HEK293 (cell line): ENCODE results near the gene UNC93B1.

ENCODE experiments used
- CTCF ChIA-PET: fragments of 350-600 bp; formaldehyde crosslinking; extraction: SDS; loops from one replicate; lab custom pipeline; 2021; ENCODE audit warnings: antibody characterized with exemption; lab: Yijun Ruan, JAX
- POLR2A ChIA-PET: fragments of 300-600 bp; formaldehyde crosslinking; extraction: SDS; loops from one replicate; lab custom pipeline; 2020; ENCODE audit warnings: antibody characterized with exemption, inconsistent platforms; lab: Yijun Ruan, JAX
- H3K27ac ChIP-seq: fragments of 200-500 bp; sonication (Bioruptor generic); 2 replicates; pipeline ENCODE4 v1.5.1; 2014; ENCODE audit warnings: low read depth, low read length, control low read depth, inconsistent platforms; ENCODE audit errors: extremely low read depth
- H3K36me3 ChIP-seq, 2 experiments: fragments of 200-500 bp in 1 of 2; sonication (Bioruptor generic) in 1 of 2; 1 replicate in 1 of 2; 2 replicates in 1 of 2; pipeline ENCODE4 v1.5.1; 2014 to 2017; ENCODE audit warnings: inconsistent platforms in 2 of 2, low read length in 2 of 2; ENCODE audit not compliant: control insufficient read depth in 2 of 2, insufficient read depth in 1 of 2
- H3K4me1 ChIP-seq: fragments of 200-500 bp; sonication (Bioruptor generic); 2 replicates; pipeline ENCODE4 v1.5.1; 2014; ENCODE audit warnings: mild to moderate bottlenecking, low read length, inconsistent platforms; ENCODE audit not compliant: control insufficient read depth, insufficient read depth
- H3K4me3 ChIP-seq: 2 replicates; pipeline ENCODE4 v1.5.1; 2011; ENCODE audit warnings: low read depth, mild to moderate bottlenecking, control low read depth, low read length, moderate library complexity
- H3K9me3 ChIP-seq: fragments of 200-500 bp; sonication (Bioruptor generic); 2 replicates; pipeline ENCODE4 v1.5.1; 2014; ENCODE audit warnings: low read depth, low read length, inconsistent platforms; ENCODE audit not compliant: control insufficient read depth, insufficient read depth
- GLIS1 ChIP-seq: fragments of 450-650 bp; formaldehyde crosslinking; IDR thresholded peaks from 2 replicates; pipeline ENCODE4 v1.5.1; 2016; ENCODE audit warnings: missing biosample characterization, missing genetic modification characterization
- REST ChIP-seq: fragments of 450-650 bp; formaldehyde crosslinking; IDR thresholded peaks from 2 replicates; pipeline ENCODE4 v1.5.1; 2016; ENCODE audit warnings: missing biosample characterization, missing genetic modification characterization
- TCF7L2 ChIP-seq: IDR thresholded peaks from 2 replicates; pipeline ENCODE4 v1.6.1; 2011; ENCODE audit warnings: low read depth, mild to moderate bottlenecking, inconsistent platforms, low read length, moderate library complexity, borderline replicate concordance
- ZBTB11 ChIP-seq: fragments of 450-650 bp; formaldehyde crosslinking; conservative IDR thresholded peaks from 2 replicates; pipeline ENCODE4 v1.5.1; 2016; ENCODE audit warnings: low read depth, missing biosample characterization, missing genetic modification characterization
- ZFP41 ChIP-seq: fragments of 450-650 bp; formaldehyde crosslinking; IDR thresholded peaks from 2 replicates; pipeline ENCODE4 v1.5.1; 2016; ENCODE audit warnings: missing biosample characterization, missing genetic modification characterization, borderline replicate concordance
- ZNF169 ChIP-seq: fragments of 450-650 bp; formaldehyde crosslinking; IDR thresholded peaks from 2 replicates; pipeline ENCODE4 v1.5.1; 2016; ENCODE audit warnings: missing biosample characterization, missing genetic modification characterization
- ZNF311 ChIP-seq: fragments of 450-650 bp; formaldehyde crosslinking; IDR thresholded peaks from 2 replicates; pipeline ENCODE4 v1.5.1; 2017; ENCODE audit warnings: missing biosample characterization, missing genetic modification characterization, borderline replicate concordance
- ZNF510 ChIP-seq: fragments of 450-650 bp; formaldehyde crosslinking; IDR thresholded peaks from 2 replicates; pipeline ENCODE4 v1.5.1; 2018; ENCODE audit warnings: mild to moderate bottlenecking, missing genetic modification characterization, missing biosample characterization; ENCODE audit not compliant: insufficient replicate concordance
- ZNF664 ChIP-seq: fragments of 450-650 bp; formaldehyde crosslinking; IDR thresholded peaks from 2 replicates; pipeline ENCODE4 v1.5.1; 2016; ENCODE audit warnings: missing biosample characterization, missing genetic modification characterization
- ZNF791 ChIP-seq: fragments of 450-650 bp; formaldehyde crosslinking; IDR thresholded peaks from 2 replicates; pipeline ENCODE4 v1.5.1; 2016; ENCODE audit warnings: missing biosample characterization, missing genetic modification characterization
- ZNF830 ChIP-seq: fragments of 450-650 bp; IDR thresholded peaks from 2 replicates; pipeline ENCODE4 v1.5.0; 2018; ENCODE audit warnings: missing biosample characterization, missing genetic modification characterization, low read depth, mild to moderate bottlenecking, moderate library complexity
- ZSCAN23 ChIP-seq: fragments of 450-650 bp; formaldehyde crosslinking; IDR thresholded peaks from 2 replicates; pipeline ENCODE4 v1.5.1; 2016; ENCODE audit warnings: missing biosample characterization, missing genetic modification characterization
- TF ChIP-seq, protein P1 (sequence below): fragments of 450-650 bp; formaldehyde crosslinking; IDR thresholded peaks from 2 replicates; pipeline ENCODE4 v1.5.1; 2016; ENCODE audit warnings: missing biosample characterization, missing genetic modification characterization

The UNC93B1 gene

DNA sequence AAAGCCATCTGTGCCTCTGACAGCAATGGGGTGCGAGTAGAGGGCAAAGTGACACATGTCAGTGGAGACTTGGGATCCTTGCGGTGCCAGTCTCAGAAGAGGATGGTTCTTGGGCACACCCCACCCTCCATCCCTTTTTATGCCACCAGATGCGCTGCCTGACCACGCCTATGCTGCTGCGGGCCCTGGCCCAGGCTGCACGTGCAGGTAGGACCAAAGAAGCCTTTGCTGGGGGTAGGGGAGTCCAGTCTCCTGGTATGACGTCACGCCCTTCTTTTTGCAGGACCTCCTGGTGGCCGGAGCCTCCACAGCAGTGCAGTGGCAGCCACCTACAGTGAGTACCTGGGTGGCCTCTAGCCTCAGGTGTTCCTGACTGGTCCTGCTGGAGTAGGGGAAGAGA is 28.1 kb upstream of the UNC93B1 start:
- POLR2A ChIA-PET = no interaction called here
- TF ChIP-seq ZSCAN23 = no peak
- peak; percentile 22; the same call in 1 of the 2 replicates for TF ChIP-seq GLIS1
- 0 out of 2 replicates have a peak, but pooled peaks cover 2% of the 10 kb centered on the region for H3K4me1 ChIP-seq
- CTCF ChIA-PET = no interaction called here
- peaks cover 0 to 42% of the 10 kb centered on the region in 2 experiments; a peak in 2 of 3 replicates for H3K36me3 ChIP-seq
- H3K9me3 ChIP-seq = no peaks in the 10 kb centered on the region
- no peak overlapping the region for H3K4me3 ChIP-seq
- H3K27ac ChIP-seq = no peak overlapping the region

DNA sequence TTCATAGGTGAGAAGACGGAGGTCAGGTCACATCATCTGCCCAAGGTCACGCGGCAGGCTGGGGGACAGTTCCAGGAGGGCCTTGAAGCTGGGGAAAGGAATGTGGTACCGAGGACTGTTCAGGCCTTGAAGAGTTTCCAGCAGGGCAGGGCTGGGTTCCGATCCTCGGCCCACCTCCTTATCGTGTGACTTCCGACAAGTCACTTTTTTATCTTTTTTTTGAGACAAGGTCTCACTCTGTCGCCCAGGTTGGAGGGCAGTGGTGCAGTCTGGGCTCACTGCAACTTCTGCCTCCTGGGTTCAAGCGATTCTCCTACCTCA is 27.2 kb upstream of the UNC93B1 start:
- CTCF ChIA-PET = interaction anchor here (0.6 kb wide), 1 partner anchor 1195 kb away, joined by 3 read pairs; no protein-coding TSS in a partner anchor
- TF ChIP-seq ZNF311 (tag by site-specific recombination) (no peak), ZNF510 (tag by site-specific recombination) (no peak), REST (tag by site-specific recombination) (no peak), TCF7L2 (no peak), ZNF664 (tag by site-specific recombination) (no peak), ZNF791 (tag by site-specific recombination) (no peak), ZNF169 (no peak), ZFP41 (tag by site-specific recombination) (no peak), ZBTB11 (no peak), ZNF830 (no peak)
- TF ChIP-seq, protein P1, sequence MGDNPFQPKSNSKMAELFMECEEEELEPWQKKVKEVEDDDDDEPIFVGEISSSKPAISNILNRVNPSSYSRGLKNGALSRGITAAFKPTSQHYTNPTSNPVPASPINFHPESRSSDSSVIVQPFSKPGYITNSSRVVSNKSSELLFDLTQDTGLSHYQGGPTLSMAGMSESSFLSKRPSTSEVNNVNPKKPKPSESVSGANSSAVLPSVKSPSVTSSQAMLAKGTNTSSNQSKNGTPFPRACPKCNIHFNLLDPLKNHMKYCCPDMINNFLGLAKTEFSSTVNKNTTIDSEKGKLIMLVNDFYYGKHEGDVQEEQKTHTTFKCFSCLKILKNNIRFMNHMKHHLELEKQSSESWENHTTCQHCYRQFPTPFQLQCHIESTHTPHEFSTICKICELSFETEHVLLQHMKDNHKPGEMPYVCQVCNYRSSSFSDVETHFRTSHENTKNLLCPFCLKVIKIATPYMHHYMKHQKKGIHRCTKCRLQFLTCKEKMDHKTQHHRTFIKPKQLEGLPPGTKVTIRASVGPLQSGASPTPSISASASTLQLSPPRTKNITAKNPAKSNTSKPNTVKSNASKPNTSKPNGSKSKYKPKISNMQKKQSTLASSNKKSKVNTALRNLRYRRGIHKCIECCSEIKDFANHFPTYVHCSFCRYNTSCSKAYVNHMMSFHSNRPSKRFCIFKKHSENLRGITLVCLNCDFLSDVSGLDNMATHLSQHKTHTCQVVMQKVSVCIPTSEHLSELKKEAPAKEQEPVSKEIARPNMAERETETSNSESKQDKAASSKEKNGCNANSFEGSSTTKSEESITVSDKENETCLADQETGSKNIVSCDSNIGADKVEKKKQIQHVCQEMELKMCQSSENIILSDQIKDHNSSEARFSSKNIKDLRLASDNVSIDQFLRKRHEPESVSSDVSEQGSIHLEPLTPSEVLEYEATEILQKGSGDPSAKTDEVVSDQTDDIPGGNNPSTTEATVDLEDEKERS (tag by site-specific recombination) = no peak
- H3K4me3 ChIP-seq = peak overlapping the region; percentile 95
- POLR2A ChIA-PET = no interaction called here
- H3K4me1 ChIP-seq = 0 out of 2 replicates have a peak, but pooled peaks cover 2% of the 10 kb centered on the region
- peaks cover 0 to 39% of the 10 kb centered on the region in 2 experiments; a peak in 2 of 3 replicates for H3K36me3 ChIP-seq
- H3K27ac ChIP-seq = peak overlapping the region; percentile 78
- H3K9me3 ChIP-seq = no peaks in the 10 kb centered on the region
